HepG2 (cell line): ENCODE results near the gene MAP2K6. TPM values are rescaled to one million over a fixed set of nuclear protein-coding genes. Genes with fewer than 3 reads are reported as not detected.
A peak's percentile ranks its signal among the peaks of the same experiment; 100 is the strongest.

Experiments
- ATF4 ChIP-seq, 2 experiments: fragments of 450-650 bp in 1 of 2; sonication (generic) in 1 of 2; formaldehyde crosslinking; IDR thresholded peaks; 2 replicates each; pipeline versions ENCODE4 v1.5.0 to v1.8.0; 2020 to 2022; ENCODE audit warnings: mild to moderate bottlenecking in 1 of 2, missing genetic modification reagents in 1 of 2
- ATF5 ChIP-seq: sonication (generic); formaldehyde crosslinking; IDR thresholded peaks from 2 replicates; pipeline ENCODE4 v1.4.0; 2020; ENCODE audit warnings: mild to moderate bottlenecking, low read depth, missing genetic modification reagents
- CHCHD3 ChIP-seq: sonication (generic); formaldehyde crosslinking; IDR thresholded peaks from 2 replicates; pipeline ENCODE4 v1.8.0; 2022; ENCODE audit warnings: mild to moderate bottlenecking, missing genetic modification reagents, moderate library complexity
- CHD4 ChIP-seq: fragments of 200-600 bp; sonication (generic); IDR thresholded peaks from 2 replicates; pipeline ENCODE4 v1.7.0; 2017; ENCODE audit warnings: mild to moderate bottlenecking, low read length, borderline replicate concordance
- HMG20A ChIP-seq: IDR thresholded peaks from 2 replicates; pipeline ENCODE4 v1.6.1; 2016; ENCODE audit warnings: borderline replicate concordance
- KDM1A ChIP-seq: IDR thresholded peaks from 2 replicates; pipeline ENCODE4 v1.6.1; 2016; ENCODE audit warnings: missing compliant biosample characterization
- MATR3 ChIP-seq: sonication (generic); formaldehyde crosslinking; IDR thresholded peaks from 2 replicates; pipeline ENCODE4 v1.4.0; 2020; ENCODE audit warnings: missing genetic modification reagents
- NONO ChIP-seq, 2 experiments: fragments of 450-650 bp in 1 of 2; sonication (generic) in 1 of 2; formaldehyde crosslinking in 1 of 2; IDR thresholded peaks in 1 of 2; conservative IDR thresholded peaks in 1 of 2; 2 replicates each; pipeline versions ENCODE4 v1.6.1 to v1.8.0; 2017 to 2022; ENCODE audit warnings: mild to moderate bottlenecking in 1 of 2, missing genetic modification reagents in 1 of 2, moderate library complexity in 1 of 2
- PHF21A ChIP-seq: sonication (generic); formaldehyde crosslinking; IDR thresholded peaks from 2 replicates; pipeline ENCODE4 v1.5.0; 2020; ENCODE audit warnings: mild to moderate bottlenecking, missing genetic modification reagents
- PHF5A ChIP-seq: IDR thresholded peaks from one replicate; pipeline ENCODE4 v1.6.1; 2018; ENCODE audit warnings: low read depth, missing genetic modification reagents; ENCODE audit not compliant: unreplicated experiment
- SP1 ChIP-seq, 2 experiments: fragments of 450-650 bp in 1 of 2; sonication (generic) in 1 of 2; formaldehyde crosslinking in 1 of 2; IDR thresholded peaks; 2 replicates each; pipeline versions ENCODE4 v1.4.0 to v1.6.1; 2016 to 2020; ENCODE audit warnings: missing genetic modification reagents in 1 of 2
- SRSF1 ChIP-seq: fragments of 200-400 bp; formaldehyde crosslinking; optimal IDR thresholded peaks from 2 replicates; pipeline ENCODE3; 2017; ENCODE audit warnings: mild to moderate bottlenecking, low read depth, low read length, moderate library complexity
- UBTF ChIP-seq: sonication (generic); formaldehyde crosslinking; IDR thresholded peaks from 2 replicates; pipeline ENCODE4 v1.4.0; 2020; ENCODE audit warnings: mild to moderate bottlenecking, missing genetic modification reagents
- ZFP41 ChIP-seq: sonication (generic); formaldehyde crosslinking; IDR thresholded peaks from 2 replicates; pipeline ENCODE4 v1.4.0; 2020; ENCODE audit warnings: mild to moderate bottlenecking, missing genetic modification reagents, borderline replicate concordance
- ZFP90 ChIP-seq: sonication (generic); formaldehyde crosslinking; IDR thresholded peaks from 2 replicates; pipeline ENCODE4 v1.8.0; 2022; ENCODE audit warnings: missing genetic modification reagents, mild to moderate bottlenecking, inconsistent platforms, borderline replicate concordance
- ZFY ChIP-seq: sonication (generic); formaldehyde crosslinking; IDR thresholded peaks from 2 replicates; pipeline ENCODE4 v1.4.0; 2020; ENCODE audit warnings: missing genetic modification reagents
- ZNF296 ChIP-seq: sonication (generic); formaldehyde crosslinking; conservative IDR thresholded peaks from 2 replicates; pipeline ENCODE4 v1.5.0; 2020; ENCODE audit warnings: mild to moderate bottlenecking, missing genetic modification reagents
- ZNF326 ChIP-seq: sonication (generic); formaldehyde crosslinking; IDR thresholded peaks from 2 replicates; pipeline ENCODE4 v1.4.0; 2020; ENCODE audit warnings: missing genetic modification reagents, borderline replicate concordance
- ZNF619 ChIP-seq: sonication (generic); formaldehyde crosslinking; IDR thresholded peaks from 2 replicates; pipeline ENCODE4 v1.4.0; 2020; ENCODE audit warnings: mild to moderate bottlenecking, missing genetic modification reagents
- ZNF761 ChIP-seq: sonication (generic); formaldehyde crosslinking; conservative IDR thresholded peaks from 2 replicates; pipeline ENCODE4 v1.4.0; 2020; ENCODE audit warnings: mild to moderate bottlenecking, missing genetic modification reagents
- ZNF781 ChIP-seq: sonication (generic); formaldehyde crosslinking; IDR thresholded peaks from 2 replicates; pipeline ENCODE4 v1.5.1; 2020; ENCODE audit warnings: borderline replicate concordance, mild to moderate bottlenecking, missing genetic modification reagents; ENCODE audit errors: not compliant biosample characterization
- polyA plus RNA-seq, 8 experiments: library from polyadenylated mRNA; depleted of rRNA in 3 of 8; stranded (reverse) in 7 of 8; unstranded in 1 of 8; fragments of >200 nt; fragmentation: Illumina TruSeq in 4 of 8; extraction: Trizol in 4 of 8; gene quantifications; 2 replicates each; pipeline versions ENCODE4 v1.2.1 to v1.2.3, GENCODE V29; 2011 to 2016; ENCODE audit warnings: low read depth in 4 of 8, missing spikeins in 1 of 8, mixed read lengths in 1 of 8; ENCODE audit not compliant: insufficient read depth in 1 of 8
- total RNA-seq, 5 experiments: library from RNA; depleted of rRNA; stranded (reverse); fragments of >200 nt; fragmentation: Illumina TruSeq; extraction: Trizol; gene quantifications; 2 replicates each; pipeline ENCODE4 v1.2.3, GENCODE V29; 2016; ENCODE audit warnings: low read depth in 1 of 5
- TF ChIP-seq, protein P1 (sequence below), 2 experiments: IDR thresholded peaks; 2 replicates each; pipeline ENCODE4 v1.6.1; 2011 to 2012; ENCODE audit warnings: low read length in 2 of 2, borderline replicate concordance in 1 of 2, low read depth in 1 of 2, mild to moderate bottlenecking in 1 of 2, moderate library complexity in 1 of 2

MAP2K6 gene
- total and polyA plus RNA-seq, 2 of the 13 experiments (the other 11 are each of a cell fraction or from before 2014, with no cell fraction given): 5.1 to 33.6 TPM

GRCh38 chr17:69390795-69391501, 23.5 kb upstream of the MAP2K6 start (continued):
- TF ChIP-seq, protein P1, sequence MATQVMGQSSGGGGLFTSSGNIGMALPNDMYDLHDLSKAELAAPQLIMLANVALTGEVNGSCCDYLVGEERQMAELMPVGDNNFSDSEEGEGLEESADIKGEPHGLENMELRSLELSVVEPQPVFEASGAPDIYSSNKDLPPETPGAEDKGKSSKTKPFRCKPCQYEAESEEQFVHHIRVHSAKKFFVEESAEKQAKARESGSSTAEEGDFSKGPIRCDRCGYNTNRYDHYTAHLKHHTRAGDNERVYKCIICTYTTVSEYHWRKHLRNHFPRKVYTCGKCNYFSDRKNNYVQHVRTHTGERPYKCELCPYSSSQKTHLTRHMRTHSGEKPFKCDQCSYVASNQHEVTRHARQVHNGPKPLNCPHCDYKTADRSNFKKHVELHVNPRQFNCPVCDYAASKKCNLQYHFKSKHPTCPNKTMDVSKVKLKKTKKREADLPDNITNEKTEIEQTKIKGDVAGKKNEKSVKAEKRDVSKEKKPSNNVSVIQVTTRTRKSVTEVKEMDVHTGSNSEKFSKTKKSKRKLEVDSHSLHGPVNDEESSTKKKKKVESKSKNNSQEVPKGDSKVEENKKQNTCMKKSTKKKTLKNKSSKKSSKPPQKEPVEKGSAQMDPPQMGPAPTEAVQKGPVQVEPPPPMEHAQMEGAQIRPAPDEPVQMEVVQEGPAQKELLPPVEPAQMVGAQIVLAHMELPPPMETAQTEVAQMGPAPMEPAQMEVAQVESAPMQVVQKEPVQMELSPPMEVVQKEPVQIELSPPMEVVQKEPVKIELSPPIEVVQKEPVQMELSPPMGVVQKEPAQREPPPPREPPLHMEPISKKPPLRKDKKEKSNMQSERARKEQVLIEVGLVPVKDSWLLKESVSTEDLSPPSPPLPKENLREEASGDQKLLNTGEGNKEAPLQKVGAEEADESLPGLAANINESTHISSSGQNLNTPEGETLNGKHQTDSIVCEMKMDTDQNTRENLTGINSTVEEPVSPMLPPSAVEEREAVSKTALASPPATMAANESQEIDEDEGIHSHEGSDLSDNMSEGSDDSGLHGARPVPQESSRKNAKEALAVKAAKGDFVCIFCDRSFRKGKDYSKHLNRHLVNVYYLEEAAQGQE (IDR thresholded peaks at IDR 0.05; ENCODE audit: borderline replicate concordance in 1 of 2, low read depth in 1 of 2, low read length in 2 of 2): no peak
- no peak for TF ChIP-seq ZFP41 (CRISPR knock-in tag)
- no peak for TF ChIP-seq ZFP90 (CRISPR knock-in tag)
- TF ChIP-seq HMG20A (CRISPR knock-in tag): peak; percentile 68; the same call in 1 of the 2 replicates
- no peak for TF ChIP-seq ZNF781
- no peak for TF ChIP-seq KDM1A (CRISPR knock-in tag)
- TF ChIP-seq ZNF619 (CRISPR knock-in tag): no peak
- no peak for TF ChIP-seq PHF5A (CRISPR knock-in tag)
- TF ChIP-seq ATF4 (CRISPR knock-in tag; IDR thresholded peaks at IDR 0.05): peak in 1 of 2 experiments; percentile 44; a peak in 2 of 4 replicates
- TF ChIP-seq CHCHD3 (CRISPR knock-in tag): no peak
- TF ChIP-seq ZNF296 (CRISPR knock-in tag): no peak
- TF ChIP-seq SRSF1: no peak
- TF ChIP-seq ATF5 (CRISPR knock-in tag): no peak
- TF ChIP-seq ZNF761: no peak
- TF ChIP-seq NONO (IDR thresholded peaks at IDR 0.05): no peak
- 0 out of 2 replicates have a peak, but pooled peaks have one; percentile 17 for TF ChIP-seq NONO (CRISPR knock-in tag; conservative IDR thresholded peaks at IDR 0.05)
- no peak for TF ChIP-seq UBTF (CRISPR knock-in tag)
- TF ChIP-seq PHF21A (CRISPR knock-in tag): peak; percentile 55
- TF ChIP-seq MATR3 (CRISPR knock-in tag): no peak
- no peak for TF ChIP-seq ZNF326
- no peak for TF ChIP-seq CHD4
- TF ChIP-seq ZFY (CRISPR knock-in tag): no peak
- no peak for TF ChIP-seq SP1 (IDR thresholded peaks at IDR 0.05)
- TF ChIP-seq SP1 (CRISPR knock-in tag; IDR thresholded peaks at IDR 0.05): no peak
